GM18519 (cell line): ENCODE measurements around the gene TAF11L5.
"Not testable (repeated sequence)": the region's sequence is repeated elsewhere in the genome, so short reads cannot be mapped to it uniquely, and the experiment has no call there.

Experiments used
- ATAC-seq: cut with Tn5 transposase; IDR thresholded peaks from one replicate; pipeline ENCODE4 v1.9.1; 2021; ENCODE audit warnings: mild to moderate bottlenecking, moderate library complexity; ENCODE audit not compliant: unreplicated experiment, low FRiP score

The TAF11L5 gene

GRCh38 chr5:17524935-17525334, at the start of gene TAF11L5:
Gene TAF11L5 (plus strand): TSS chr5:17525235.
- ATAC-seq, result not testable (repeated sequence)

DNA sequence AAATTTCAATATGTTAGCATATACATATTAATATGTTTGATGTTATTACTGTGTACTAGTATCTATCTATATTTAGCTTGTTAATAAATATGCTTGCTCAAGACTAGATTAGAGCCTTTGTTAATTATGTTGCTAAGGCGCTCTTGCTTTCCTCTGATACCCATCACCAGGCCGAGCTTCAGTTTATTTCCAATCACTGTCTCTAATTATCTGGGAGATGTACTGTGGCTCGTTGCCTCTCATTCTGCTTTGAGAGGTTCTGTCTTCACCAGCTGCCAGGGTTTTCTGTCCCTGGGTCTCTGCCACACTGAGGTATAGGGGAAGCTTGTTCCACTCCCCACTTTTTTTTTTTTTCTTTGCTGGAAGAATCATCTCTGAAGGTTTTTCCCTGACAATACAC, 48.0 kb upstream of the TAF11L5 start:
- ATAC-seq, result no peak

GRCh38 chr5:17477573-17478265, 47.3 kb upstream of the TAF11L5 start:
- no peak for ATAC-seq

DNA sequence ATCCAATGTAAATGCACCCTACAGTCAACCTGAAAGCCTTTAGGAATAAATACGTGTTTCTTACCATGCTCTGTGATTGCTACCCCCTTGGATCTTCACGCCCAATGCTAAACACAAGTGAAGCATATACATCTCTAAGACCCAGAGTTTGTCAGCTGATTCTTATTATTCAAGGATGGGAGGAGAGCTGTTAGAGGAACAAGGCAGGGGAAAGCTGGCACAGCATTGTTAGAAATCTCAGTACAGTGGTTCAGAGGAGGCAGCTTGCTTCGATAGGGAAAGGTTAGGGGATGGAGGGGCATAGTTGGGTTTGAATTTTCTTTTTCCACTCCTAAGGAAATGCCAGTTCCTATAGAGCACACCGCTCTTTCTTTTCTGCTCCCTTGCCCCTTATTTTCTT, 43.7 kb upstream of the TAF11L5 start:
- no peak for ATAC-seq

DNA sequence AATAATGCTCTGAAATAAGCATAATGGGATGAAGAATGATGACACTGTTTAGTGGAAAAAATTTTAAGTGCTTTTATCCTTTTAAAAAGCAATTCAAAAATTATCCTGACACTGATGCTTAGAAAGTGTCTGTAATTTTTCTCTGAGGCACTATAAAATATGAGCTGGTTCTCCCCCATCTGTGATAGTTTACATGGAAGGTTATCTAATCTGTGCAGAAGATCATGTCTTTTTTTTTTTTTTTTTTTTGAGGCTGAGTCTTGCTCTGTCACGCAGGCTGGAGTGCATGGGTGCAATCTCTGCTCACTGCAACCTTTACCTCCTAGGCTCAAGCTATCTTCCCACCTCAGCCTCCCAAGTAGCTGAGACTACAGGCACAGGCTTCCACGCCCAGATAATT, 42.2 kb upstream of the TAF11L5 start:
- no peak for ATAC-seq

GRCh38 chr5:17486464-17487173, 38.4 kb upstream of the TAF11L5 start:
- not testable (repeated sequence) for ATAC-seq

DNA sequence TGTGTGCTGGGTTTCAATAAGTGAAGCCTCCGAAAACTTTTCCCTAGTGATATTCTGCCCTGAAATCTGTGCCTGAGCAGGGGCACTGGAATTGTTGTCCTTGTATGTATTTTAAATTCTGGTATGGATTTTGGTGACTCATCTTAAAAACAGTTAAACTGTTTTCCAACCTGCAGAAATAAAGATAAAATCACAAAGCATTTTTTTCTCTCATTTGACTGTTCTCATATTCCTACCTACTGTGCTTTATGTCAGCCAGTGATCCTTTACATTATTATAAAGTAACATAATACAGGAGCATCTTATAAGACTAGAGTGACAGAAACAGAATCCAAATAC, 37.9 kb upstream of the TAF11L5 start:
- ATAC-seq, result no peak

DNA sequence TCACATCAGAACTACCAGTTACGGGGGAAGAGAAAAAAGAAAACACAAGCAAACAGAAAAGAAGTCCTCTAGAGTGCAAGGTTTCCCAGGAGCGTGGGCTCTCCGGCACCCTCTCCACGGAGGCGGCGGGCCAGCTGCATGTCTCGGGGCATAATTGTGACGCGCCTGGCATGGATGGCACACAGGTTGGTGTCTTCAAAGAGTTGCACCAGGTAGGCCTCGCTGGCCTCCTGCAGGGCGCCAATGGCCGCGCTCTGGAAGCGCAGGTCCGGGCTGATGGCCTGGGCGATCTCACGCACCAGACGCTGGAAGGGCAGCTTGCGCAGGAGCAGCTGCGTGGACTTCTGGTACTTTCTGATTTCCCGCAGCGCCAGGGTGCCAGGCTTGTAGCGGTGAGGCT, 33.8 kb upstream of the TAF11L5 start:
- ATAC-seq, result not testable (repeated sequence)

GRCh38 chr5:17492770-17493169, 32.3 kb upstream of the TAF11L5 start:
- ATAC-seq, result no peak

DNA sequence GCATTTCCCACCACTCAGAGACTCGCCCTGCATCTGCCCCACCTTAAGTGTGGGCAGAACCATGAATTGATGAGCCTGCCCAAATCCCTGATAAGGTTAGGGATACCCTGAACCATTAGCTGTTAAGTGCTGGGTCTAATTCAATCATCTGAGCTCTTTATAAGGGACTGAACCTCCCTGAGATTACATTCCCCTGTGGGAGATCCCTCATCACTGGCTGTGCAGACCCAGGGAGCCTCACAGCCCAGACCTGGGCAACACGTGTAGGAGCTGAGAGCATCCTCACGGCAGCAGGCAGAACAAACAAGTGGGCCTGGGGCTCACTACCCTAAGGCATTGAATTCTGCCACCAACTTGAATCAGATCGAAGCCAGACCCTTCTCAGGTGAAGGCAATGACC, 27.6 kb upstream of the TAF11L5 start:
- ATAC-seq, result no peak

DNA sequence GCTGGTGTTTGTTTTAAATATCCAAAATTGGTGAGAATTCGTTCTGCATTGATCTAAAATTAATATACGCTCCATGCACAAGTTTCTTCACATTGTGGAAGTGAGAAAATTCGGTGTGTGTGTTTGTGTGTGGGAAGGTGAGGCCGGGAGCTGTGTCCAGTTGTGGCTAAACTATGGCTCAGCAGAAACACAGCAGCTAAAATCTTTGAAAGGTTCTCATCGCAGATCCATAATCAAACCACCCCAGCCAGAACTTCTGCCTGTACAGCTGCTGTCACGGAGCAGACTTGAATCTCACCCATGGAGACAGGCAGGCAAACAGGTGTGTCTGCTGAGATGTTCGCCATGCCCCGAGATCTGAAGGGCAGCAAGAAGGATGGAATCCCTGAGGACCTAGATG, 27.1 kb upstream of the TAF11L5 start, which contains the start of gene TAF11L2:
TSS of gene TAF11L2 (plus strand) at position 301 of the 400 bp plus-strand sequence.
- ATAC-seq, result not testable (repeated sequence)

- no peak for ATAC-seq
Measured at GRCh38 chr5:17511775-17512325, 13.2 kb upstream of the TAF11L5 start.

DNA sequence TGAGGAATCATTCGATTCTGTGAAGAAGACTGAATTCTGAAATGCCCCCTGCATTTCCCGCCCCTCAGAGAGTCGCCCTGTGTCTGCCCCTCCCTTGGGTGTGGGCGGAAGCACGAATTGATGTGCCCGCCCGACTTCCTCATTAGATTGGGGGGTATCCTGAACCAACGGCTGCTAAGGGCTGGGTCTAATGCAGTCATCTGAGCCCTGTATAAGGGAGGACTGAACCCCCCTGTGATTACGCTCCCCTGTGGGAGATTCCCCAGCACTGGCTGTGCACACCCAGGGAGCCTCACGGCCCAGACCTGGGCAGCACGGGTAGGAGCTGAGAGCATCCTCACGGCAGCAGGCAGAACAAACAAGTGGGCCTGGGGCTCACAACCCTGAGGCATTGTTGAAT, 7.5 kb upstream of the TAF11L5 start:
- not testable (repeated sequence) for ATAC-seq

- ATAC-seq, result not testable (repeated sequence)
Measured at GRCh38 chr5:17518067-17518466, 7.0 kb upstream of the TAF11L5 start, which contains the start of gene TAF11L3. Gene TAF11L3 (plus strand): TSS chr5:17518367.

DNA sequence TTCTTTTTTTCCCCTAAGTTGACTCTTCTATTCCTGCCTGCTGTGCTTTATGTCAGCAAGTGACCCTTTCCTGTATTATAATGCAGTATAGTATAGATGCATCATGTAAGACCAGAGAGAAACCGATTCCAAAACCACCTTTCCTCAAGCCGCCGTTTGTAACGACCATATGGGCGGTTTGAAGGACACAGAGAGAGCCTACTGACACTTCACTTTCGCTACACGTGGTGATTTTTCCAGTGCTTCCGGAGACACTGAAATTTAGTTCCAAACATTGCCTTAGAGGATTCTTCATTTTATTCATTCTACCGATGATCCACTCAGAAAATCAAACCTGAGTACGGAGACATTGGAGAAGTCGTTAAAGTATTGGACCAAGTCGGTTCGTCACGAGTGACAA, 5.5 kb upstream of the TAF11L5 start:
- not testable (repeated sequence) for ATAC-seq

GRCh38 chr5:17521501-17521900, 3.5 kb upstream of the TAF11L5 start, which contains the start of gene TAF11L4:
Gene TAF11L4 (plus strand): TSS chr5:17521801.
- not testable (repeated sequence) for ATAC-seq

DNA sequence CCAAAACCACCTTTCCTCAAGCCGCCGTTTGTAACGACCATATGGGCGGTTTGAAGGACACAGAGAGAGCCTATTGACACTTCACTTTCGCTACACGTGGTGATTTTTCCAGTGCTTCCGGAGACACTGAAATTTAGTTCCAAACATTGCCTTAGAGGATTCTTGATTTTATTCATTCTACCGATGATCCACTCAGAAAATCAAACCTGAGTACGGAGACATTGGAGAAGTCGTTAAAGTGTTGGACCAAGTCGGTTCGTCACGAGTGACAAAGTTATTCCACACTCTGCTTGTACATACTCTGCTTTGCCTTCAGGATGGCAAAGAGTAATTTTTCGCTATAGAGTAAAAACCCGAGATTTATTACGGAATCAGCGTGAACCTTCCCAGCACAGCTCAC, 1.5 kb downstream of the TAF11L5 start:
- ATAC-seq, result not testable (repeated sequence)

DNA sequence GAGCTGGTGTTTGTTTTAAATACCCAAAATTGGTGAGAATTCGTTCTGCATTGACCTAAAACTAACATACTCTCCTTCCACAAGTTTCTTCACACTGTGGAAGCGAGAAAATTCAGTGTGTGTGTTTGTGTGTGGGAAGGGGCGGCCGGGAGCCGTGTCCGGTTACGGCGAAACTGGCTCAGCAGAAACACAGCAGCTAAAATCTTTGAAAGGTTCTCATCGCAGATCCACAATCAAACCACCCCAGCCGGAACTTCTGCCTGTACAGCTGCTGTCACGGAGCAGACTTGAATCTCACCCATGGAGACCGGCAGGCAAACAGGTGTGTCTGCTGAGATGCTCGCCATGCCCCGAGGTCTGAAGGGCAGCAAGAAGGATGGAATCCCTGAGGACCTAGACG, 3.3 kb downstream of the TAF11L5 start, which contains the start of gene TAF11L6:
TSS of gene TAF11L6 (plus strand) at position 301 of the 400 bp plus-strand sequence.
- not testable (repeated sequence) for ATAC-seq
